ENCODE measurements around the gene ST6GALNAC5. TPM values are rescaled to one million over a fixed set of nuclear protein-coding genes. Genes with fewer than 3 reads are reported as not detected.

ST6GALNAC5 gene
- total RNA-seq, 1 donor from 2014 or later: 30.7 TPM

- no peak overlapping the region for H3K4me2 ChIP-seq
Measured at GRCh38 chr1:77064246-77064645, 197.0 kb downstream of the ST6GALNAC5 start.

GRCh38 chr1:77065693-77066342 is 198.5 kb downstream of the ST6GALNAC5 start:
- H3K4me2 ChIP-seq: no peak overlapping the region

More at GRCh38 chr1:77064246-77064645, 197.0 kb downstream of the ST6GALNAC5 start:
- Mint-ChIP-seq H3K4me3 (no peak overlapping the region), H3K27ac (no peak overlapping the region), H3K27me3 (ENCODE audit: insufficient read depth, low read depth) (no peaks in the 10 kb centered on the region), H3K36me3 (peaks cover 25% of the 10 kb centered on the region), H3K4me1 (peaks cover 28% of the 10 kb centered on the region), H3K9me3 (no peaks in the 10 kb centered on the region)
- no peaks in the 10 kb centered on the region for H3K36me3 ChIP-seq
- H4K20me1 ChIP-seq (ENCODE audit: low read depth): no peaks in the 10 kb centered on the region
- H3K27me3 ChIP-seq: no peaks in the 10 kb centered on the region
- no peaks in the 10 kb centered on the region for H3K9me3 ChIP-seq (ENCODE audit: low read depth)
- no peaks in the 10 kb centered on the region for H3K79me2 ChIP-seq (ENCODE audit: low read depth)
- no peak overlapping the region for H3K27ac ChIP-seq
- DNase-seq (ENCODE audit: low spot score): no peak
- no peak overlapping the region for H3K9ac ChIP-seq
- TF ChIP-seq EZH2phosphoT487 (IDR thresholded peaks at IDR 0.05) (no peak), EZH2 (IDR thresholded peaks at IDR 0.05) (no peak), CTCF (IDR thresholded peaks at IDR 0.05) (no peak)
- H3K4me1 ChIP-seq: peaks cover 7% of the 10 kb centered on the region
- H3K4me3 ChIP-seq: no peak overlapping the region
- no peak overlapping the region for H2AFZ ChIP-seq (replicated peaks)
- no peaks in the 10 kb centered on the region for H3F3A ChIP-seq (ENCODE audit: low read depth)

GRCh38 chr1:77068013-77068412 is 200.7 kb downstream of the ST6GALNAC5 start:
- Histone ChIP-seq H4K20me1 (ENCODE audit: low read depth) (no peaks in the 10 kb centered on the region), H3K4me3 (no peak overlapping the region), H3K79me2 (ENCODE audit: low read depth) (no peaks in the 10 kb centered on the region), H3K27me3 (no peaks in the 10 kb centered on the region), H3F3A (ENCODE audit: low read depth) (no peaks in the 10 kb centered on the region), H3K4me1 (no peaks in the 10 kb centered on the region), H3K27ac (no peak overlapping the region), H2AFZ (replicated peaks) (no peak overlapping the region), H3K9ac (no peak overlapping the region), H3K36me3 (no peaks in the 10 kb centered on the region), H3K9me3 (ENCODE audit: low read depth) (no peaks in the 10 kb centered on the region), H3K4me2 (no peak overlapping the region)
- Mint-ChIP-seq H3K27ac (no peak overlapping the region), H3K36me3 (peaks cover 23% of the 10 kb centered on the region), H3K27me3 (ENCODE audit: insufficient read depth, low read depth) (no peaks in the 10 kb centered on the region), H3K9me3 (no peaks in the 10 kb centered on the region), H3K4me1 (peaks cover 10% of the 10 kb centered on the region), H3K4me3 (no peak overlapping the region)
- TF ChIP-seq EZH2 (IDR thresholded peaks at IDR 0.05) (no peak), EZH2phosphoT487 (IDR thresholded peaks at IDR 0.05) (no peak), CTCF (IDR thresholded peaks at IDR 0.05) (no peak)
- no peak for DNase-seq (ENCODE audit: low spot score)

More at GRCh38 chr1:77065693-77066342, 198.5 kb downstream of the ST6GALNAC5 start:
- Histone ChIP-seq H2AFZ (replicated peaks) (no peak overlapping the region), H3K79me2 (ENCODE audit: low read depth) (no peaks in the 10 kb centered on the region), H3K27ac (no peak overlapping the region), H3K36me3 (no peaks in the 10 kb centered on the region), H3K4me1 (no peaks in the 10 kb centered on the region), H3K9me3 (ENCODE audit: low read depth) (no peaks in the 10 kb centered on the region), H3K4me3 (no peak overlapping the region), H3K9ac (no peak overlapping the region), H3K27me3 (no peaks in the 10 kb centered on the region), H3F3A (ENCODE audit: low read depth) (no peaks in the 10 kb centered on the region), H4K20me1 (ENCODE audit: low read depth) (no peaks in the 10 kb centered on the region)
- H3K4me1 Mint-ChIP-seq: peaks cover 24% of the 10 kb centered on the region
- peaks cover 27% of the 10 kb centered on the region for H3K36me3 Mint-ChIP-seq
- H3K27me3 Mint-ChIP-seq (ENCODE audit: insufficient read depth, low read depth): no peaks in the 10 kb centered on the region
- no peak for DNase-seq (ENCODE audit: low spot score)
- no peak overlapping the region for H3K4me3 Mint-ChIP-seq
- TF ChIP-seq EZH2phosphoT487 (IDR thresholded peaks at IDR 0.05) (no peak), CTCF (IDR thresholded peaks at IDR 0.05) (no peak)
- no peaks in the 10 kb centered on the region for H3K9me3 Mint-ChIP-seq
- H3K27ac Mint-ChIP-seq: no peak overlapping the region
